Measurements from ENCODE around the gene SFTPA2.

The SFTPA2 gene

GRCh38 chr10:79560160-79560709 lies at the start of gene SFTPA2:
Gene SFTPA2, minus strand, starts transcription at chr10:79560407. Its CDS starts 924 bp downstream, at chr10:79559483.
- TF ChIP-seq CTCF (IDR thresholded peaks at IDR 0.05): no peak

GRCh38 chr10:79608505-79609375 lies 48.5 kb upstream of the SFTPA2 start:
- peak; percentile 71 for TF ChIP-seq CTCF (IDR thresholded peaks at IDR 0.05)

GRCh38 chr10:79605308-79605707 lies 45.1 kb upstream of the SFTPA2 start:
- TF ChIP-seq CTCF (IDR thresholded peaks at IDR 0.05): no peak

GRCh38 chr10:79604294-79604693 lies 44.1 kb upstream of the SFTPA2 start:
- no peak for TF ChIP-seq CTCF (IDR thresholded peaks at IDR 0.05)

- no peak for TF ChIP-seq CTCF (IDR thresholded peaks at IDR 0.05)
Observed at GRCh38 chr10:79602953-79603352, 42.7 kb upstream of the SFTPA2 start.

GRCh38 chr10:79601939-79602338 lies 41.7 kb upstream of the SFTPA2 start:
- TF ChIP-seq CTCF (IDR thresholded peaks at IDR 0.05): no peak

- TF ChIP-seq CTCF (IDR thresholded peaks at IDR 0.05): no peak
Observed at GRCh38 chr10:79595510-79595909, 35.3 kb upstream of the SFTPA2 start.

All from LNCAP (cell line).